KBM-7 (cell line): ENCODE results near the gene CPVL.

Experiments
- DNase-seq: peaks from one replicate; pipeline ENCODE4 v3.0.0-alpha.2; 2015
- in situ Hi-C: fragments of 300-500 bp; cut with MboI; formaldehyde crosslinking; loops from 2 replicates; pipeline ENCODE4 v1.14.3; 2020; ENCODE audit warnings: low sequenced_read_pairs, low pct_unique_long_range_greater_than_20kb, mixed read lengths

CPVL gene

GRCh38 chr7:29019896-29020295, 126.4 kb downstream of the CPVL start:
- DNase-seq = no peak
- in situ Hi-C loops = no loop called here

- in situ Hi-C loops = no loop called here
- DNase-seq = no peak
Observed at GRCh38 chr7:29019387-29019786, 127.0 kb downstream of the CPVL start.

- in situ Hi-C loops = no loop called here
- no peak for DNase-seq
Observed at GRCh38 chr7:29017713-29018112, 128.6 kb downstream of the CPVL start.

GRCh38 chr7:29014725-29015124, 131.6 kb downstream of the CPVL start:
- in situ Hi-C loops = no loop called here

GRCh38 chr7:29013931-29014330, 132.4 kb downstream of the CPVL start:
- in situ Hi-C loops = no loop called here
- no peak for DNase-seq

More at GRCh38 chr7:29014725-29015124, 131.6 kb downstream of the CPVL start:
- no peak for DNase-seq

- in situ Hi-C loops = no loop called here
- no peak for DNase-seq
Observed at GRCh38 chr7:29013082-29013695, 133.1 kb downstream of the CPVL start.

- DNase-seq = no peak
- in situ Hi-C loops = no loop called here
Observed at GRCh38 chr7:29009947-29010346, 136.4 kb downstream of the CPVL start.

- DNase-seq = no peak
- in situ Hi-C loops = no loop called here
Observed at GRCh38 chr7:29008590-29008989, 137.7 kb downstream of the CPVL start.

GRCh38 chr7:29007127-29007526, 139.2 kb downstream of the CPVL start:
- in situ Hi-C loops = no loop called here
- DNase-seq = no peak

GRCh38 chr7:29005829-29006228, 140.5 kb downstream of the CPVL start:
- in situ Hi-C loops = no loop called here
- no peak for DNase-seq

GRCh38 chr7:29005406-29005805, 140.9 kb downstream of the CPVL start:
- in situ Hi-C loops = no loop called here
- no peak for DNase-seq

- no peak for DNase-seq
- in situ Hi-C loops = no loop called here
Observed at GRCh38 chr7:29003703-29004102, 142.6 kb downstream of the CPVL start.

- in situ Hi-C loops = no loop called here
- DNase-seq = no peak
Observed at GRCh38 chr7:29000717-29001076, 145.6 kb downstream of the CPVL start.

GRCh38 chr7:28999895-29000716, 146.2 kb downstream of the CPVL start:
- no peak for DNase-seq
- in situ Hi-C loops = no loop called here

- in situ Hi-C loops = no loop called here
- no peak for DNase-seq
Observed at GRCh38 chr7:28999427-28999826, 146.9 kb downstream of the CPVL start.

- in situ Hi-C loops = no loop called here
- DNase-seq = no peak
Observed at GRCh38 chr7:28998105-28998504, 148.2 kb downstream of the CPVL start.

GRCh38 chr7:28996836-28997235, 149.5 kb downstream of the CPVL start:
- DNase-seq = no peak
- in situ Hi-C loops = no loop called here

GRCh38 chr7:28993371-28993770, 153.0 kb downstream of the CPVL start:
- no peak for DNase-seq
- in situ Hi-C loops = no loop called here

GRCh38 chr7:28992798-28993197, 153.5 kb downstream of the CPVL start:
- in situ Hi-C loops = no loop called here
- no peak for DNase-seq

- in situ Hi-C loops = no loop called here
- DNase-seq = no peak
Observed at GRCh38 chr7:28990200-28990960, 156.0 kb downstream of the CPVL start.
